CD14-positive monocyte (primary cell): ENCODE data around the gene TTC23. TPM values are rescaled to one million over a fixed set of nuclear protein-coding genes. Genes with fewer than 3 reads are reported as not detected.

Source experiments
- DNase-seq, 3 donors: peaks; one replicate each; pipeline ENCODE4 v3.0.0-alpha.2; 2011 to 2022
- H2AFZ ChIP-seq: 2 replicates; pipeline ENCODE4 v1.6.0; 2012; ENCODE audit warnings: mild to moderate bottlenecking, low read depth, low read length, inconsistent platforms; ENCODE audit not compliant: insufficient read depth, poor library complexity, severe bottlenecking
- H3K27ac ChIP-seq, 2 donors: 1 replicate in 1 of 2; 2 replicates in 1 of 2; pipeline ENCODE4 v1.5.1; 2012 to 2013; ENCODE audit warnings: low read length in 2 of 2, control low read depth in 1 of 2, inconsistent platforms in 1 of 2, low read depth in 1 of 2, mild to moderate bottlenecking in 1 of 2
- H3K27me3 ChIP-seq, 2 donors: one replicate each; pipeline versions ENCODE4 v1.6.0 to v1.6.1; 2011 to 2013; ENCODE audit warnings: low read length in 2 of 2; ENCODE audit not compliant: control insufficient read depth in 2 of 2, insufficient read depth in 2 of 2
- H3K36me3 ChIP-seq, 2 donors: replicated peaks in 1 of 2; 1 replicate in 1 of 2; 2 replicates in 1 of 2; pipeline versions ENCODE4 v1.5.1 to v1.6.1; 2012 to 2013; ENCODE audit warnings: low read length in 2 of 2, control low read depth in 1 of 2, inconsistent platforms in 1 of 2, mild to moderate bottlenecking in 1 of 2; ENCODE audit not compliant: insufficient read depth in 2 of 2, control insufficient read depth in 1 of 2
- H3K4me1 ChIP-seq, 2 donors: 1 replicate in 1 of 2; 2 replicates in 1 of 2; pipeline versions ENCODE4 v1.5.1 to v1.6.1; 2012 to 2013; ENCODE audit warnings: low read length in 2 of 2, control low read depth in 1 of 2, inconsistent platforms in 1 of 2, mild to moderate bottlenecking in 1 of 2, moderate library complexity in 1 of 2; ENCODE audit not compliant: insufficient read depth in 2 of 2, control insufficient read depth in 1 of 2
- H3K4me2 ChIP-seq: replicated peaks from 2 replicates; pipeline ENCODE3; 2012; ENCODE audit warnings: low read length, moderate library complexity, mild to moderate bottlenecking; ENCODE audit not compliant: poor library complexity, severe bottlenecking; ENCODE audit errors: extremely low read depth
- H3K4me3 ChIP-seq, 3 experiments: fragments of 200-600 bp in 1 of 3; sonication (generic) in 1 of 3; replicated peaks in 1 of 3; 1 replicate in 2 of 3; 2 replicates in 1 of 3; pipeline ENCODE4 v1.5.1; 2011 to 2013; ENCODE audit warnings: low read length in 3 of 3, mild to moderate bottlenecking in 3 of 3, control low read depth in 2 of 3, low read depth in 2 of 3, inconsistent platforms in 1 of 3, moderate library complexity in 1 of 3
- H3K79me2 ChIP-seq: 2 replicates; pipeline ENCODE4 v1.6.0; 2012; ENCODE audit warnings: mild to moderate bottlenecking, control low read depth, inconsistent platforms, low read length, moderate library complexity; ENCODE audit not compliant: insufficient read depth
- H3K9ac ChIP-seq: 2 replicates; pipeline ENCODE4 v1.6.0; 2017; ENCODE audit warnings: low read length, mild to moderate bottlenecking; ENCODE audit not compliant: insufficient read depth, poor library complexity, severe bottlenecking
- H3K9me3 ChIP-seq, 2 donors: replicated peaks in 1 of 2; 1 replicate in 1 of 2; 2 replicates in 1 of 2; pipeline versions ENCODE4 v1.5.1 to v1.6.1; 2012 to 2013; ENCODE audit warnings: low read length in 2 of 2, control low read depth in 1 of 2; ENCODE audit not compliant: control insufficient read depth in 1 of 2, insufficient read depth in 1 of 2
- H4K20me1 ChIP-seq: 2 replicates; pipeline ENCODE4 v1.6.0; 2012; ENCODE audit warnings: mild to moderate bottlenecking, low read length, control low read depth, moderate library complexity; ENCODE audit not compliant: insufficient read depth
- H3K27ac Mint-ChIP-seq, 7 donors: one replicate each; pipeline ENCODE4 v1.8.0; 2020; ENCODE audit warnings: mild to moderate bottlenecking in 7 of 7, mixed read lengths in 7 of 7, moderate library complexity in 6 of 7, inconsistent platforms in 2 of 7
- H3K27me3 Mint-ChIP-seq, 3 donors: one replicate each; pipeline ENCODE4 v1.8.0; 2021 to 2022; ENCODE audit warnings: low read depth in 3 of 3, mild to moderate bottlenecking in 3 of 3, mixed read lengths in 3 of 3, moderate library complexity in 3 of 3, inconsistent platforms in 1 of 3
- H3K36me3 Mint-ChIP-seq, 2 donors: one replicate each; pipeline ENCODE4 v1.8.0; 2020; ENCODE audit warnings: mixed read lengths in 2 of 2, inconsistent platforms in 1 of 2, mild to moderate bottlenecking in 1 of 2
- H3K4me1 Mint-ChIP-seq: one replicate; pipeline ENCODE4 v1.8.0; 2020; ENCODE audit warnings: mild to moderate bottlenecking, mixed read lengths
- H3K4me3 Mint-ChIP-seq, 2 donors: one replicate each; pipeline ENCODE4 v1.8.0; 2020; ENCODE audit warnings: mild to moderate bottlenecking in 2 of 2, mixed read lengths in 2 of 2, moderate library complexity in 1 of 2
- H3K9me3 Mint-ChIP-seq, 7 donors: one replicate each; pipeline ENCODE4 v1.8.0; 2020 to 2022; ENCODE audit warnings: mixed read lengths in 7 of 7, mild to moderate bottlenecking in 6 of 7, moderate library complexity in 6 of 7, inconsistent platforms in 2 of 7
- CTCF ChIP-seq: fragments of 200-600 bp; IDR thresholded peaks from one replicate; pipeline ENCODE4 v1.8.0; 2022; ENCODE audit warnings: antibody characterized with exemption, mild to moderate bottlenecking
- WGBS: methylation state at CpG from one replicate; pipeline ENCODE4 v1.1.5; 2013; ENCODE audit warnings: missing lambda C conversion rate; ENCODE audit not compliant: insufficient coverage; 5-methylcytosine and 5-hydroxymethylcytosine counted together
- intact Hi-C, 2 donors: fragments of 100-400 bp; cut with micrococcal nuclease; formaldehyde crosslinking; loops; one replicate each; pipeline versions ENCODE4 v1.15.0 to v1.15.1; 2023
- polyA plus RNA-seq, 3 donors: library from polyadenylated mRNA; depleted of rRNA in 1 of 3; unstranded in 2 of 3; stranded (reverse) in 1 of 3; fragments of 300-500 nt in 2 of 3; fragments of >200 nt in 1 of 3; fragmentation: Illumina TruSeq in 2 of 3; gene quantifications; 1 replicate in 2 of 3; 2 replicates in 1 of 3; pipeline ENCODE4 v1.2.3, GENCODE V29; 2012 to 2021

Gene TTC23
- polyA plus RNA-seq, 3 donors, result 0.51 to 0.55 TPM; not detected in 1

- intact Hi-C loops, result loop anchor here (10.0 kb wide), 3 partner anchors 308 to 668 kb away; partner anchors contain the start of genes LYSMD4 (in 1 of the 2) and MEF2A (in 1 of the 2)
Measured at GRCh38 chr15:99257107-99257750, 7.8 kb upstream of the TTC23 start.

More at GRCh38 chr15:99257107-99257750, 7.8 kb upstream of the TTC23 start:
- Mint-ChIP-seq H3K9me3 (no peaks in the 10 kb centered on the region), H3K36me3 (peaks cover 15 to 19% of the 10 kb centered on the region in 2 donors), H3K27me3 (no peaks in the 10 kb centered on the region), H3K27ac (peak overlapping the region in 3 of 7 donors; percentile 3 to 74 (median 46)), H3K4me1 (peaks cover 15% of the 10 kb centered on the region), H3K4me3 (no peak overlapping the region)
- Histone ChIP-seq H3K79me2 (peaks cover 3% of the 10 kb centered on the region), H4K20me1 (no peaks in the 10 kb centered on the region), H3K27ac (no peak overlapping the region), H2AFZ (no peak overlapping the region), H3K36me3 (peaks cover 0 to 9% of the 10 kb centered on the region in 2 donors), H3K4me1 (peaks cover 3 to 6% of the 10 kb centered on the region in 2 donors), H3K9ac (no peak overlapping the region), H3K9me3 (no peaks in the 10 kb centered on the region), H3K4me3 (no peak overlapping the region), H3K27me3 (no peaks in the 10 kb centered on the region), H3K4me2 (no peak overlapping the region)
- TF ChIP-seq CTCF, result no peak
- WGBS, result 98% methylated on average over 9 of the region's 12 CpGs
- DNase-seq, result no peak
